Renal cortex interstitium (tissue), 11 donors: ENCODE results near the gene LRIT3. TPM values are rescaled to one million over a fixed set of nuclear protein-coding genes. Genes with fewer than 3 reads are reported as not detected.
"Not testable (repeated sequence)": the region's sequence is repeated elsewhere in the genome, so short reads cannot be mapped to it uniquely, and the experiment has no call there.

Experiments used
- DNase-seq, 11 donors: peaks; one replicate each; pipeline ENCODE4 v3.0.0-alpha.2; 2013; ENCODE audit warnings: low read depth in 9 of 11, low spot score in 4 of 11; ENCODE audit errors: extremely low read depth in 1 of 11
- polyA plus RNA-seq, 3 donors: library from polyadenylated mRNA; unstranded; fragments of 120-200 nt; gene quantifications; one replicate each; pipeline ENCODE4 v1.2.1, GENCODE V29; 2013; ENCODE audit not compliant: insufficient read length in 3 of 3

The LRIT3 gene
- polyA plus RNA-seq, 3 donors: 0.42 to 0.84 (median 0.71) TPM

DNA sequence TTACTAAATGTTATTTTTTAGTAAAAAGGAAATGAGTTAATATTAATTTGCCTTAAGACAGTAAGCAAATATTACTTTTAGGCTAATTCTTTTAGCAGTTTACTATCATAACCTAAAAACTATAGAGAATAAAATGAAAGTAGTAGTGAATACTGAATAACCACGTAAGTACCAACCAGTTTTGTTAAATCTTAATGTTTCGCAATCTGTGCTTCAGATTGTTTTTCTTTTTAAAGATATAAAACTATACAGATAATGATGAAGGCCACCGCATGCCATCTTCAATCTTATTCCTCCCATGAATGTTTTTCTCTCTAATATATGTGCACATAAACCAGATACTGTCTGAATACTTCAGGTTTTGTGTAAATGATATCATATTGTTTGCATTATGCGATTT lies 14.2 kb upstream of the LRIT3 start:
- DNase-seq: no peak

DNA sequence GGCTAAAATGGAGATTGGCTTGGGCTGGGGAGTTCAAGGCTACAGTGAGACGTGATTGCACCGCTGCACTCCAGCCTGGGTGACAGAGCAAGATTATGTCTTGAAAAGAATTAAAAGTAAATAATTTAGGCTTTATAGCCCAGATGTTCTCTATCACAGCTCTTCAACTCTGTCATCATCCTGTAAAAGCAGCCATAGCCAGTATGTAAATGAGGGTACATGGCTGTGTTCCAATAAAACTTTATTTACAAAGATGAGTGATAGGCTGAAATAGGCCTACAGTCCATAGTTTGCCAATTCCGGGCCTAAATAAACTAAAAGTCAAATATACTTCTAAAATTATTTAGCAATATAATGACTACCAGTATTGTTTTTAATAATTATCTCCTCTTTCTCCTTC lies 10.9 kb upstream of the LRIT3 start:
- DNase-seq: no peak

DNA sequence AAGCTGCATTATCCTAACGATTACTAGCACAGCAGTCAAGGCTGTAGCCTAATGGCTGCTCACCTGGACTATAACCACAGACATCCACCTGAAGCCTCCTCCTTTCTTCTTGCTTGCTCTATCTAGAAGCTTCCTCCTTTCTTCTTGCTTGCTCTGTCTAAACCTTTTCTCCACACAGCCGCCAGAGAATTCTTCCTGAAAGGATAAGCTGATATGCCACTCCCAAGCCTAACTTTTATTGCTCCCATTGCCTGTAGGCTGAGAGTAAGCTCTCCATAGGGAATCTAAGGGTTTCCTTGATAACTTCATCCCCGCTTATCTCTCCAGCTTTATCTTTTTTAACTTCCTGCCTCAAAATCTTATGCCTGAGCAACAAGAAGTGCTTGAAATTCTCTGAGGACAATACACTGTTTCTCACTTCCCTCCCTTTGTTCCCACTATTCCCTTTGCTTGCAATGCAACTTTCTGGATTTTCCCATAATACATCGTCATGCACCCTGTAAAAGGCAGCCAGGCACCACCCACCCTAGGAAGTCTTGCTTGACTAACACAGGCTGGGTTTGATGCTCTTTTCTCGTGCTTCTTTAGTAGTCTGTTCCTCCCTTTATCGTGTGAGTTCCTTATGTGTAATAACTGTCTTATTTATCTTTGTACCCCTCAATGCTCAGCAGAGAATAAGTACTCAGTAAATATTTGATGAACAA lies 1.4 kb upstream of the LRIT3 start:
- no peak for DNase-seq

DNA sequence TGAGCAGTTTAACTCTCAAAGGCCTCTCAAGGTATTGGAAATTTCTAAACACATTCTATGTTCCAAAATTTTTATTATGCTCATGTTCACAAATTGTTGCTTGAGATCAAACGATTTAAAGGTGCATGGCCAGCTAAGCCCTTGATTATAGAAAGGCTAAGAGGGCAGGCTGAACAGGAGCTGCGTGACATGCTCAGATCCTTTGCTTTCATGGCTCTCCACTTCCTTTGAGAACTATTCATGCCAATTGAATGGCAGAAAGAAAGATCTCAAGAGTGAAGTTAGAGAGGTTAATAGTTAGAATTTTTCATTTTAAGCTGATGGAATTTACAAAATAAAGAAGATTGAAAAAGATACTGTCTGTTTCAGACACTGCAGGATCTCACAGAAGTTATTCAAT lies 594 bp downstream of the LRIT3 start:
- DNase-seq: no peak

DNA sequence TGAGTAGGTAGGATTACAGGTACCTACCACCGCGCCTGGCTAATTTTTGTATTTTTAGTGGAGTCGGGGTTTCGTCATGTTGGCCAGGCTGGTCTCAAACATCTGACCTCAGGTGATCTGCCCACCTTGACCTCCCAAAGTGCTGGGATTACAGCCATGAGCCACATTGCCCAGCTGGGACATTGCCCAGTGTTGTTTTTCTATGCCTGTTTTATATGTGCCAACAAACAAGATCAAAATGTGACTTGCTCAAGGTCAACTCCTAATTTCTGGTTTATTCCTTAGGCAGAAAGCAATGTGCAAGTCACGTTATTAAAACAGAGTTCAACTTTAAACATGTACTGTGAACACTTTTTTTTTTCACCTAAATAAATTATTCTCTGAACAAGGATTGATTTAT lies 2.7 kb downstream of the LRIT3 start:
- DNase-seq: no peak

DNA sequence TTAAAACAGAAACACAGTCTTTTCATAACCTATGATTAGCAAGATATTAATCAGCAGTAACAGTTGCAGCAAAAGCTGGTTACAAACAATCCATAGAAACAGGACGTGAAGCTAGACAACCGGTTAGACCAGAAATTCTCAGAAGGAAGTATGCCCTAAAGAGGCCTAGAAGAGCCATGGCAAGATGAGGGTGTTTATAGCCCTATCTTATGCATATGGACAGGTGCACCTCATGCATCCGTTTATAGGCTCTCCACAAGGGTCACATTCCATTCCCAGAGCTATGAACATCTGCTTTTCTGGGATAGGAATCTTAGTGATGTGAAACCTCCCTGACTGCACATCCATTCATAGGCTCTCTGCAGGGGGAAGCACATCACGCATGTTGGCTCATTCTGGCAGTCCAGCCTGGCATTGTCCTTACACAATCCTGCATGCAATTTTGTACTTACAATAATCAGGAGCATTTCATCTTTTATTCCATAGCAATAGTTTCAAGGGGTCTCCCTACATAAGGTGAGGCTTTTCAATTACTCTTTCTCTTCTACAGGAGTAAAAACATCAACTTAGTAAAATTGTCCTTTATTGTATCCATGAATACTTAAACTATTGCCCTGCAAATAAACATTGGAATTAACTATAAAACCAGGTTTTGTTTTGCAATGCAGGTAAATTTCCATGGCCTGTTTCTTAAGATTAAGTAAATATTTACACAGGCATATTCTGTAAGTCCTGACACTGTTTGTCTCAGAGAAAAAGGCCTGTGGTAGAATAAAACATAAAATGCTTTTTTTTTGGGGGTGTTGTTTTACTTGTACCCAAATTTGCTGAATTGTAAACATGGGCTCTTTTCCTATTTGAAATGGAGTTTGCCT lies 11.8 kb downstream of the LRIT3 start:
- DNase-seq: not testable (repeated sequence)

DNA sequence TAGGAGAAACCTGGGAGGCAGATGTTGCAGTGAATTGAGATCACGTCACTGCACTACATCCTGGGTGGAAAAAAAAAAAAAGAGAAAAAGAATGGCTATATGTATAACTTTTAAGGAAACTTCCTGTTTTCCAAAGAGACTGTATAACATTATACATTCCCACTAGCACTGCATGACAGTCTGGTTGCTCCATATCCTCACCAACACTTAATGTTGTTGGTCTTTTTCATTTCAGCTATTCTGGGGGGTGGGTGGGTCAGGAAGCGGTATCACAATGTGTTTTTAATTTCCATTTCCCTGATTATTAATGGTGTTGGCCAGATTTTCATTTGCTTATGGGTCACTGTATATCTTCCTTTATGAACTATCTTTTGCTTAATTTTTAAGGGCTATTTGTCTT lies 13.4 kb downstream of the LRIT3 start:
- no peak for DNase-seq

DNA sequence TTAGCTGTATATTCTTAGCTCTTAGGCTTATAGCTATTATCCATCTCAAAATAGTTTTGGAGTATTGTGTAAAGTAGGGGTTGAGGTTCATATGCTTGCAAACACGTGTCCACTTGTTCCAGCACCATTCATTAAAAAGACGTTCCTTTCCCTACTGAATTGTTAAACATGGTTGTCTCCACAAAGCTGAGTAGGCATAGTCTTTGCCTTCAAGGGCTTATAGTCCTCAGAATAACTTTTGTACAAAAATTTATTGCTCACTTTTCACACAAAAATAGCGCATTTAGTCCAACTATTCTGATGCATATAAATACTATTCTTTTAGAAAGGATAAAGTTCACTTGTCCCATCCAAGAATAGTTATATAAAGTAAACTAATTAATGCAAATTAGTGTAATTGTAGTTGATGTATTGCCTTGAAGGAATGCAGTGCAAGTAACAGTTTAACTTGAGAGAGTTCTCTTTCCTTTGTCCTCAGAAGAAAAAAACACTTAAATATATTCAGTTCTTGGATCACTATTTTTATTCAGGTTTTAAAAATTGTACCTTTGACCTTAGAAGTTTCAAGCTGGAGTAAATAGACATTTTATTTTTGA lies 14.1 kb downstream of the LRIT3 start:
- DNase-seq: peak in 4 of 11 donors; percentile 4 to 21 (median 16)

DNA sequence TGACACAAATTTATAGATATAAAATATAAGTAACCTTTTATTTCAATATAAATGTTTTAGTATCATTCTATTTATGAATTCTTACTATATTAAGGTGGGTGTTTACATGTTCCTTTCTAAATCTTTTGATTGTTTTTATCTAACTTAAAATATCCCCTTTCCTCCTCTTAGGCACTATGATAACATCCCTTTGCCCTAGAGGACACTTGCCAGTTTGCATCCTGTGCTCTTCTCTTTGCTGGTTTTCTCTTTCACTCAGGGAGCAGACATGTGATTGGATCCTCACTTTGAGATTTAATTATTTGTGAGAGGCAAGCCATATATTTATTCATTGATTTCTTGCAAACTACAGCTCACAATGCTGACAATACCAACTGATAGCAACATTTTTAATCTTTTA lies 16.2 kb downstream of the LRIT3 start:
- no peak for DNase-seq

DNA sequence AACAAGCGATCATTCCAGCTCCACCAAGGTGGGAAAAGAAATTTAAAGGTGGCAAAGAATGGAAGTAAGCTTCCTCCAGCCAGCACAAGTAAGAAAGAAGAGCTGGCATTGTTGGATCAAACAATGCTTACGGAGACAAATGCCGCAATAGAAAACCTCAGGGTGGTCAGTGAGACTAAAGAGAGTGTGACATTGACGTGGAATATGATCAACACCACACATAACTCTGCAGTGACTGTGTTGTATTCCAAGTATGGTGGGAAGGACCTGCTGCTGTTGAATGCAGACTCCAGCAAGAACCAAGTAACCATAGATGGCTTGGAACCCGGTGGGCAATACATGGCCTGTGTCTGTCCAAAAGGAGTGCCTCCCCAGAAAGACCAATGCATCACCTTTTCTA lies 22.2 kb downstream of the LRIT3 start:
- DNase-seq: no peak

DNA sequence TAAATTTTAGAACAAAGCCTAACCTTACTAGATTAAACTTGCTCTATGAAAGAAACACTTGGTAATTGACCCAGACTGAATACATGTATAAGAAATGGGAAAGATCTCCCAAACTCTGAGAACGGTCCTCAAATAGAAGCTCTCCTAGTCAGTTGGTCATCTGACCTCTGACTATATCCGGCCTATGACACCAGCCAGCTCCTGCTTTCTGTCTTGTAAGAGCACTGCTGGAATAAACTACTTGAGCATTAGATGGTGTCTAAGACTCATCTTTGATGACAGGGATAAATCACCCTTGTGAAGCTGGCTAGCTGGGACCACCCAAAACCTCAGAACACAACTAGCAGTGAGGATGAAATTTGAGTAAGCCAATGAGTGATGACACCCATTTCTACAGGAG lies 24.2 kb downstream of the LRIT3 start:
- no peak for DNase-seq

DNA sequence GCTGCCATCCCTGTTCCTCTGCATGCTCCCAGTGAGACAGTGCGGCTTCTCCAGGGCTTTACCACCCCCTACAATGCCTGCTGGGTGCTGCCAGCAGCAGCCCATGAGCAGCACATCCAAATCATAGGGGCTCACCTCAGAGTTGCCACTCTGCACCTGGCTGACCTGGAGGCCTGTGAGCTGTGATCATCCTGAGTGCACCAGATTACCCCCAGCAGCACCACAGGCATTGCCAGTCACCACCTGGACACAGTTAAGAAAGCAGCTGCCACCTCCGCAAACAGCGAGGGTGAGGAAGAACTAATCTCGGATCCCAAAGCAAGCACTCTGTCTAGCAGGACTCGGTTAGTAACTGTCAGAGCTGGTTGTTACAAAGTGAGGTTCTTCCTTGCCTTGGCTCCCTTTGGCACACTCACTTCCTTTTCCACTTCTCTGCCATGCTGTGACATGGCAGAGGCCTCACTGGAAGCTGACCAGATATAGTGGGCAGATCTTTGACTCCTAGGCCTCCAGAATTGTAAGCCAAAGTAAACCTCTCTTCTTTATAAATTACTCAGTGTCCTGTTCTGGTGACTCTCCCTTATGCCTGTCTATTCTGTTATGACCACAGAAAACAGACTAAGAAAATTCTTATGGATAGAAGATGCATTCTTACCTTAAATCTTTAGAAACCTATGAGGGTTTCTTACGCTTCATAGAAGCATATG lies 25.2 kb downstream of the LRIT3 start:
- no peak for DNase-seq

DNA sequence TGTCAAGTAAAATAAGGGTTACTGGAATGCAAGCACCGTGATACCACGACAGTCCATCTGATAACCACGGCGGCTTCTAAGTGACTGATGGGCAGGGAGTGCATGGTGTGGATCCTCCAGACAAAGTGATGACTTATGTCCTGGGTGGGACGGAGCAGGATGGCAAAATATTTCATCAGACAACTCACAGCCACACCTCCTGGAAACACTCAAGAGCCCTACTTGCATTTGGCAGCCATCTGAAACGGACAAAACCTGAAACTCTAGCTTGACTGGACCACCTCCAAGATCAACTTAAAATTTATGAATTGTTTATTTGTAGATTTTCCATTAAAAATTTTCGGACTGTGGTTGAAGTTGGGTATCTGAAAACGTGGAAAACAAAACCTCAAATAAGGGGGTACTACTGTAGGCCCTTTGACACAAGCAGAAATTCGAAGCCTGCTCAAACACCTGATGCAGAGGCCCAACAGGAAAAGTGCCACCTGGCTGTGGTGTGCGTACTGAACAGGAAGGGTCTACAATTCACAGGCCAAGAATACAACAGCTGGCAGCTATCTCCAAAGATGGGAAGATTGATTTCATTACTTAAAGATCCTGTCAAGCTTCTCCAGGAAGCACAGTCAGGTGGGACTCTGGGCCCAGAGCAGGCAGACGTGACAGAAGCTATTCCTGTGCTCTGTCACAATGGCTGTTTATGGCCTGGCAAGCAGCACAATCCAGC lies 26.0 kb downstream of the LRIT3 start:
- DNase-seq: no peak

DNA sequence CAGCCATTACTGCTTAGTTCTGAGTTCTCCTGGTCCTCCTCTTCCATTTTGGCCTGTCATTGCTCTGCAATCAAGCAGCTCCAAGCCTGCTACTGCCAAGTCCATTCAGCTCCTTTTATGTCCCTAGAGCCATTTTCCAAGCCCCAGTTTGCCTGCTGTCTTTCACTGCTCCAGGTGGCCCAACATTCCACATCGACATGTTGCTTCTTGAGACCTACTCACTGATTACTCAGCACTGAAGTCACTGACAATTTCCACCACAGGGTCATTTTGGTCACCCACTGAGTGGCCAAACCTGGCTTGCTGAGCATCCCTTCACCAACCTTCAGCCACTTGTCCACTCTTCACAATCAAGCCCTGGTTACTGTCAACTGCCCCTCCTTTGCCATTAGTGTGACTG lies 27.2 kb downstream of the LRIT3 start:
- no peak for DNase-seq

DNA sequence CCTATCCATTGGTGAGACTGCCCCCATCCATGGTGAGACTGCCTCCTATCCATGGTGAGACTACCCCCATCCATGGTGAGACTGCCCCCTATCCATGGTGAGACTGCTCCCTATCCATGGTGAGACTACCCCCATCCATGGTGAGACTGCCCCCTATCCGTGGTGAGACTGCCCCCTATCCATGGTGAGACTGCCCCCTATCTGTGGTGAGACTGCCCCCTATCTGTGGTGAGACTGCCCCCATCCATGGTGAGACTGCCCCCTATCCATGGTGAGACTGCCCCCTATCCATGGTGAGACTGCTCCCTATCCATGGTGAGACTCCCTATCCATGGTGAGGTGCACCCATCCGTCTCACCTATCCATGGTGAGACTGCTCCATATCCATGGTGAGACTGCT lies 27.6 kb downstream of the LRIT3 start:
- not testable (repeated sequence) for DNase-seq

DNA sequence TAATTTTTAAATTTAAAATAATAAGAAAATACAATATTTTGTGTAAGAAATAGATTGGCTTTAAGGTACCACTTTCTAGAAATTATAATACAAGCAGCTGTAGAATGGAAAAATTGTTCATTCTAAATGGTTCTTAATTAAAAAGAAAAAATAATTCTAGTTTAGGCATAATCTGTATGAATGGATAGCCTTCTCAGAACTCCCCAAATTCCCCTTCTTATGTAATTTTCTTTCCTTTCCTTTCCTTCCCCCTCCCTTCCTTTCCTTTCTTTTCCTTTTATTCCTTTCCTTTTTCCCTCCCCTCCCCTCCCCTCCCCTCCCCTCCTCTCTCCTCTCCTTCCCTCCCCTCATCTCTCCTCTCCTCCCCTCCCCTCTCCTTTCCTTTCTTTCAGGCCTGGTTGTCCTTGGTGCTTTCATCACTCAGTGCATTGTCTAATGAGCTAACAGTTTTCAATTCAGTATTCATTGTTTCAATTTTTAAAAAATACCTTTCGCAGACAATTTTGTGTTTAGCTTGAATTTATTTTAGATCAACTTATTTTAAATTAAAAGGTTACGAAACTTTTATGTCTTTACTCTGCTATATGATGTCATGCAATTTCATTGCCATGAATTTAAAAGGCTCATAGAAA lies 28.8 kb downstream of the LRIT3 start:
- no peak for DNase-seq

DNA sequence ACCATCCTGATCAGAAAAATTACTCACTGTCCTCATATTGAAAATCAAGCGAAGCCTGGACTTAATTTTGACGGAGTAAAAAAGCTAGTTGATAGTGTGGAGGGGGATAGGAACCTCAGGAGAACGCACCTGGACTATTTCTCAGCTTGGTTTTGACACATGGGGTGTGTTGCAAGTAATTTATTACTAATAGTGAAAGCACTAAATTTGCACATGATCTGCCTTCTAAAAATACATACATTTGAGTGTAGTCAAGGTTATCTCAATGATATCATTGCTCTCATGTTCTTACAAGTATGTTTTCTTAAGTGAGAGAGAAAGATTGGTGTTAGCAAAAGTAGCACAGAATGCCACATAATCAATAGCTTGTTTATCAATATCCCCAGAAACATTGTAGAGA lies 29.5 kb downstream of the LRIT3 start:
- DNase-seq: no peak

DNA sequence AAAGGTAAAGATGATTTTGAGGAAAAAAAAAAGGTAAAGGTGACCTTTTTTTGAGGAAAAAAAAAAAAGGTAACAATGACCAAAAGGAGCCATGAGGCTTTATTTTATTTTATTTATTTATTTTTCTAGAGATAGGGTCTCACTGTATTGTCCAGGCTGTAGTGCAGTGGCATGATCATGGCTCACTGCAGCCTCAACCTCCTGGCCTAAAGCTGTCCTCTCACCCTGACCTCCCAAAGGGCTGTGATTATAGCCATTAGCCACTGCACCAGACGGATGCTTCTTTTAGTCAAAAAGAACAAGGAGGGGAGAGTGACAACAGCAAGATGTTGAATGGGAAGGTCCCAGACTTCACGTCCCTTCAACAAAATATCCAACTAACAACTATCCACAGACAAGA lies 30.4 kb downstream of the LRIT3 start:
- DNase-seq: no peak

DNA sequence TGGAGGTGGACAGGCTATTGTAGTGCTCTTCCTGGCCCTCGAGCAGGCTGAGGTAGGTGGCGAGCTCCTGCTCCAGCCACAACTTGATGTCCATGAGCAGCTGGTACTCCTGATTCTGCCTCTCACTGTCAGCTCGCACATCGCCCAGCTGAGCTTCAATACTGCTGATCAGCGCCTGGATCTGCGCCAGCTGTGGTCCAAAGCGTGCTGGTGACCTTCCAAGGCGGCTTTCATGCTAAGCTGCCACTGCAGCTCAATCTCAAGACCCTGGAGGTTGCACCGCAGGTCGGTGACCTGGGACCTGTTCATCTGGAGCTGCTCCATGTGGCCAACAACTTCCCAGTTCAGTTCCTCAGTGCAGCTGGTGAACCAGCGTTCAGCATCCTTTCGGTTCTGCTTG lies 31.2 kb downstream of the LRIT3 start:
- DNase-seq: no peak
